ENCODE results near the gene ARHGEF7.

Gene ARHGEF7

DNA sequence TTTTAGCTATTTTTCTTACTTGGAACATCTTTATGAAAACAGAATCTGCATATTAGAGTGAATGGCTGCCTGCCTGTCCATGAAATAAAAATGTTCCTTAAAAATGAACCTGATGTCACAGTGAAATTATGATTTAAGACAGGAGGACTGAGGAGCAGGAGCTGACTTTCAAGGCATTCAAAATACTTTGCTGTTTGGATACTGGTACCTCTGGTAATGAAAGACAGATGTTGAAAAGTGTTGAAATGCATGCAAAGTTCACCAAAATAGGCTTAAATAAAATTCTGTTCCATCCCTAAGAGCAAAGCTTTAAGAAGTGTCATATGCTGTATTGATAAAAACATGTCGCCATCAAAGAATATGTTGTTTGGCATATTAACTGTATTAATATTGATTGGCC is 1.7 kb downstream of the ARHGEF7 start:
- Histone ChIP-seq H4K20me1 (ENCODE audit: low read depth, low read length) (no peaks in the 10 kb centered on the region), H3K4me3 (ENCODE audit: insufficient read depth, low read length, poor library complexity, severe bottlenecking) (no peak overlapping the region), H3K27me3 (ENCODE audit: low read length) (no peaks in the 10 kb centered on the region), H3K9me2 (replicated peaks; ENCODE audit: insufficient read depth, low read length) (no peaks in the 10 kb centered on the region), H3K9me3 (ENCODE audit: insufficient read depth, low read length) (no peaks in the 10 kb centered on the region), H3K27ac (ENCODE audit: low read depth, low read length) (no peak overlapping the region), H3K4me2 (ENCODE audit: low read depth, low read length, poor library complexity, severe bottlenecking) (no peak overlapping the region), H3K79me2 (ENCODE audit: insufficient read depth, low read length) (no peaks in the 10 kb centered on the region), H3K36me3 (ENCODE audit: low read length) (no peaks in the 10 kb centered on the region), H3F3A (ENCODE audit: insufficient read depth) (no peaks in the 10 kb centered on the region), H3K9ac (ENCODE audit: low read length) (no peak overlapping the region), H2AFZ (ENCODE audit: low read depth, low read length, severe bottlenecking) (no peak overlapping the region)
- TF ChIP-seq, protein P1, sequence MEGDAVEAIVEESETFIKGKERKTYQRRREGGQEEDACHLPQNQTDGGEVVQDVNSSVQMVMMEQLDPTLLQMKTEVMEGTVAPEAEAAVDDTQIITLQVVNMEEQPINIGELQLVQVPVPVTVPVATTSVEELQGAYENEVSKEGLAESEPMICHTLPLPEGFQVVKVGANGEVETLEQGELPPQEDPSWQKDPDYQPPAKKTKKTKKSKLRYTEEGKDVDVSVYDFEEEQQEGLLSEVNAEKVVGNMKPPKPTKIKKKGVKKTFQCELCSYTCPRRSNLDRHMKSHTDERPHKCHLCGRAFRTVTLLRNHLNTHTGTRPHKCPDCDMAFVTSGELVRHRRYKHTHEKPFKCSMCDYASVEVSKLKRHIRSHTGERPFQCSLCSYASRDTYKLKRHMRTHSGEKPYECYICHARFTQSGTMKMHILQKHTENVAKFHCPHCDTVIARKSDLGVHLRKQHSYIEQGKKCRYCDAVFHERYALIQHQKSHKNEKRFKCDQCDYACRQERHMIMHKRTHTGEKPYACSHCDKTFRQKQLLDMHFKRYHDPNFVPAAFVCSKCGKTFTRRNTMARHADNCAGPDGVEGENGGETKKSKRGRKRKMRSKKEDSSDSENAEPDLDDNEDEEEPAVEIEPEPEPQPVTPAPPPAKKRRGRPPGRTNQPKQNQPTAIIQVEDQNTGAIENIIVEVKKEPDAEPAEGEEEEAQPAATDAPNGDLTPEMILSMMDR (IDR thresholded peaks at IDR 0.05; ENCODE audit: insufficient read depth, low read length, poor library complexity, severe bottlenecking) = no peak
- no peak for TF ChIP-seq EZH2phosphoT487 (conservative IDR thresholded peaks at IDR 0.05; ENCODE audit: low read length)

DNA sequence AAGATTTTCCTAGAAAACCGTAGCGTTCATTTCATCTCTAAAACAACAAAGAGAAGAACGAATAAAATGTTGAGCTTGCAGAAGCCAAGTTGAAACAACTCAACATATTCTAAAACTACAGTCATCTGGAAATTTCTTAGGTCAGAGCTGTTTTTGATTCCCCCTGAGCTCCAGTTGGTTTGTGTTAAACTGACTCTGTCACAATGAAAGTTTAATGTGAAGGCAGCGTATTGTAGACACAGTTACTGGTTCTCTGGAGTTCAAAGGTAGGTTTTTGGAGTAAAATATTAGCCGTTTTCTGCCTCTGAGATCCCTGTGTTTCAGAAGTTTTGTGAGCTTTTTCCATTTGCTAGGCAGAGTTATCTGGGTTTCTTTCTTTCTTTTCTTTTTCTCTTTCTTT is 2.2 kb downstream of the ARHGEF7 start:
- Histone ChIP-seq H3K9me3 (ENCODE audit: insufficient read depth, low read length) (no peaks in the 10 kb centered on the region), H4K20me1 (ENCODE audit: low read depth, low read length) (no peaks in the 10 kb centered on the region), H3K9me2 (replicated peaks; ENCODE audit: insufficient read depth, low read length) (no peaks in the 10 kb centered on the region), H2AFZ (ENCODE audit: low read depth, low read length, severe bottlenecking) (no peak overlapping the region), H3K36me3 (ENCODE audit: low read length) (no peaks in the 10 kb centered on the region), H3F3A (ENCODE audit: insufficient read depth) (no peaks in the 10 kb centered on the region), H3K4me3 (ENCODE audit: insufficient read depth, low read length, poor library complexity, severe bottlenecking) (no peak overlapping the region), H3K9ac (ENCODE audit: low read length) (no peak overlapping the region), H3K27ac (ENCODE audit: low read depth, low read length) (no peak overlapping the region), H3K27me3 (ENCODE audit: low read length) (no peaks in the 10 kb centered on the region), H3K4me2 (ENCODE audit: low read depth, low read length, poor library complexity, severe bottlenecking) (no peak overlapping the region), H3K79me2 (ENCODE audit: insufficient read depth, low read length) (no peaks in the 10 kb centered on the region)
- TF ChIP-seq EZH2phosphoT487 (conservative IDR thresholded peaks at IDR 0.05; ENCODE audit: low read length) = no peak
- TF ChIP-seq, protein P1 (IDR thresholded peaks at IDR 0.05; ENCODE audit: insufficient read depth, low read length, poor library complexity, severe bottlenecking) = no peak

DNA sequence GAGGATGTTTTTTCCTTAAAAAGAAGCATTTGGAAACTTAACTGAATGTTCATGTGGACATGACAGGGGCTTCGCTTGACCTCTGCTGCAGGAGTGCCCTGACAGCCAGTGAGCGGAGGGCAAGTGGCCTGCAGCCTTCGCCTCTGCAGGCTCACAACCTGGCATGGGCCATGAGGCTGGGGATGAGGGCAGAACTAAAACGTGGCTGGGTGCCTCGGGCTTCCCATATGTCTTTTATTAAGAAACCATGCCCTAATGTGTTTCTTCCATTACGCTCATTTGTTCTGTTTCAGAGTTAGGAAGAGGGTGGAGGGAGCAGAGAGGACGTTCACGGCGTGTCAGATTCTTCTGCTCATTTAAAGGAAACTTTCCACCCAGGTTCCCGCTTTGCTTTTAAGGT is 2.9 kb downstream of the ARHGEF7 start:
- Histone ChIP-seq H3K79me2 (ENCODE audit: insufficient read depth, low read length) (no peaks in the 10 kb centered on the region), H3K36me3 (ENCODE audit: low read length) (no peaks in the 10 kb centered on the region), H3K4me3 (ENCODE audit: insufficient read depth, low read length, poor library complexity, severe bottlenecking) (no peak overlapping the region), H4K20me1 (ENCODE audit: low read depth, low read length) (no peaks in the 10 kb centered on the region), H3K9me3 (ENCODE audit: insufficient read depth, low read length) (no peaks in the 10 kb centered on the region), H3K27ac (ENCODE audit: low read depth, low read length) (no peak overlapping the region), H3K9ac (ENCODE audit: low read length) (no peak overlapping the region), H3K27me3 (ENCODE audit: low read length) (no peaks in the 10 kb centered on the region), H2AFZ (ENCODE audit: low read depth, low read length, severe bottlenecking) (no peak overlapping the region), H3F3A (ENCODE audit: insufficient read depth) (no peaks in the 10 kb centered on the region), H3K4me2 (ENCODE audit: low read depth, low read length, poor library complexity, severe bottlenecking) (no peak overlapping the region), H3K9me2 (replicated peaks; ENCODE audit: insufficient read depth, low read length) (no peaks in the 10 kb centered on the region)
- TF ChIP-seq EZH2phosphoT487 (conservative IDR thresholded peaks at IDR 0.05; ENCODE audit: low read length) = no peak
- TF ChIP-seq, protein P1 (IDR thresholded peaks at IDR 0.05; ENCODE audit: insufficient read depth, low read length, poor library complexity, severe bottlenecking) = no peak

All from SU-DHL-6 (cell line).